Measurements from ENCODE around the gene ANKK1. TPM values are rescaled to one million over a fixed set of nuclear protein-coding genes. Genes with fewer than 3 reads are reported as not detected.

The ANKK1 gene
- total RNA-seq, 1 donor from 2014 or later: not detected

GRCh38 chr11:113398669-113399430 lies 11.3 kb downstream of the ANKK1 start:
- H3K9me3 Mint-ChIP-seq (ENCODE audit: unreplicated experiment): peaks cover 19% of the 10 kb centered on the region
- no peak for DNase-seq
- no peak overlapping the region for H3K27ac Mint-ChIP-seq (ENCODE audit: unreplicated experiment)
- H3K4me3 Mint-ChIP-seq (ENCODE audit: unreplicated experiment): no peak overlapping the region
- H3K27me3 Mint-ChIP-seq (ENCODE audit: unreplicated experiment): peaks cover 15% of the 10 kb centered on the region
- TF ChIP-seq CTCF (IDR thresholded peaks at IDR 0.05; ENCODE audit: partially characterized antibody, unreplicated experiment): no peak
- peaks cover 4% of the 10 kb centered on the region for H3K4me1 Mint-ChIP-seq (ENCODE audit: low read depth, unreplicated experiment)
- no peaks in the 10 kb centered on the region for H3K36me3 Mint-ChIP-seq (ENCODE audit: unreplicated experiment)

- no peak for TF ChIP-seq CTCF (IDR thresholded peaks at IDR 0.05; ENCODE audit: partially characterized antibody, unreplicated experiment)
- Mint-ChIP-seq H3K27me3 (ENCODE audit: unreplicated experiment) (peaks cover 28% of the 10 kb centered on the region), H3K36me3 (ENCODE audit: unreplicated experiment) (no peaks in the 10 kb centered on the region), H3K4me3 (ENCODE audit: unreplicated experiment) (peak overlapping the region; percentile 34), H3K27ac (ENCODE audit: unreplicated experiment) (no peak overlapping the region), H3K9me3 (ENCODE audit: unreplicated experiment) (peaks cover 30% of the 10 kb centered on the region), H3K4me1 (ENCODE audit: low read depth, unreplicated experiment) (peaks cover 7% of the 10 kb centered on the region)
- DNase-seq: no peak
Measured at GRCh38 chr11:113400631-113401230, 13.2 kb downstream of the ANKK1 start.

- DNase-seq: no peak
- Mint-ChIP-seq H3K9me3 (ENCODE audit: unreplicated experiment) (peaks cover 30% of the 10 kb centered on the region), H3K36me3 (ENCODE audit: unreplicated experiment) (no peaks in the 10 kb centered on the region), H3K27me3 (ENCODE audit: unreplicated experiment) (peaks cover 31% of the 10 kb centered on the region), H3K27ac (ENCODE audit: unreplicated experiment) (no peak overlapping the region), H3K4me1 (ENCODE audit: low read depth, unreplicated experiment) (peaks cover 6% of the 10 kb centered on the region), H3K4me3 (ENCODE audit: unreplicated experiment) (no peak overlapping the region)
- TF ChIP-seq CTCF (IDR thresholded peaks at IDR 0.05; ENCODE audit: partially characterized antibody, unreplicated experiment): no peak
Measured at GRCh38 chr11:113401718-113402117, 14.1 kb downstream of the ANKK1 start.

- TF ChIP-seq CTCF (IDR thresholded peaks at IDR 0.05; ENCODE audit: partially characterized antibody, unreplicated experiment): no peak
- Mint-ChIP-seq H3K4me1 (ENCODE audit: low read depth, unreplicated experiment) (peaks cover 19% of the 10 kb centered on the region), H3K36me3 (ENCODE audit: unreplicated experiment) (no peaks in the 10 kb centered on the region), H3K27me3 (ENCODE audit: unreplicated experiment) (peaks cover 35% of the 10 kb centered on the region), H3K4me3 (ENCODE audit: unreplicated experiment) (no peak overlapping the region), H3K9me3 (ENCODE audit: unreplicated experiment) (peaks cover 42% of the 10 kb centered on the region), H3K27ac (ENCODE audit: unreplicated experiment) (peak overlapping the region; percentile 44)
- DNase-seq: no peak
Measured at GRCh38 chr11:113404859-113405430, 17.4 kb downstream of the ANKK1 start.
